Testis (tissue), 2 donors: ENCODE data around the gene DNAJC7.

ENCODE experiments used
- POLR2A ChIP-seq: fragments of 450-650 bp; IDR thresholded peaks from one replicate; pipeline ENCODE4 v1.6.1; 2017; ENCODE audit warnings: antibody characterized with exemption, mild to moderate bottlenecking, moderate library complexity
- TF ChIP-seq, protein P1 (sequence below), 3 experiments: fragments of 450-650 bp in 2 of 3; fragments of 200-600 bp in 1 of 3; sonication (generic) in 1 of 3; IDR thresholded peaks; one replicate each; pipeline ENCODE4 v1.5.1; 2016 to 2019; ENCODE audit warnings: antibody characterized with exemption in 3 of 3, mild to moderate bottlenecking in 2 of 3, moderate library complexity in 1 of 3

DNA sequence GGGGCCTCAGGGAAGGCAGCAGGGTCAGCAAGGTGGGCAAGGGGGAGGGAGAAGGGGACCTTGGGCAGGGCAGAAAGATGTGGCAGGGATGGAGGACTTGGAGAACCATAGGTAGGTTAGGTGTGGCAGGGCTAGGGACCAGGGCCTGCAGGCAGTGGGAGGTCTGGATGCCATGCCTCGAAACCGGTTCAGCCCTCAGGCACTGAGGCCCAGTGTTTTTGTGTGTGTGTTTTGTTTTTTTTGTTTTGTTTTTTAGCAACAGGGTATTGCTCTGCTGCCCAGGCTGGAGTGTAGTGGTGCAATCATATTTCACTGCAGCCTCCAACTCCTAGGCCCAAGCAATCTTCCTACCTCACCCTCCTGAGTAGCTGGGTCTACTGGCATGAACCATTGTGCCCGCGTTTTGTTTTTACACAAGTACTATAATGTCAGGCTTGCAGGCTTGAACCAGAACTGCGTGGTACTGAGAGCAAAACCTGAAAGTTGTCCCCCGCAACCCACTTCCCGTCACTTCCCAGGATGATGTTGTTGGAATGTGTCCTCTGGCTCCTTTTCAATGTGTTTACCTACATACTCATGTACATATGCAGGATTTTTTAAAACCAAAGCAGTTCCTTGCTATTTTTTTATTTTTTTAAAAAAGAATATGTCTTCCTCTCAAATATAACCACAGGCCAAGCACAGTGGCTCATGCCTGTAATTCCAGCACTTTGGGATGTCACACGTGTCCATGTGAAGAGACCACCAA lies 74.4 kb downstream of the DNAJC7 start:
- TF ChIP-seq, protein P1, sequence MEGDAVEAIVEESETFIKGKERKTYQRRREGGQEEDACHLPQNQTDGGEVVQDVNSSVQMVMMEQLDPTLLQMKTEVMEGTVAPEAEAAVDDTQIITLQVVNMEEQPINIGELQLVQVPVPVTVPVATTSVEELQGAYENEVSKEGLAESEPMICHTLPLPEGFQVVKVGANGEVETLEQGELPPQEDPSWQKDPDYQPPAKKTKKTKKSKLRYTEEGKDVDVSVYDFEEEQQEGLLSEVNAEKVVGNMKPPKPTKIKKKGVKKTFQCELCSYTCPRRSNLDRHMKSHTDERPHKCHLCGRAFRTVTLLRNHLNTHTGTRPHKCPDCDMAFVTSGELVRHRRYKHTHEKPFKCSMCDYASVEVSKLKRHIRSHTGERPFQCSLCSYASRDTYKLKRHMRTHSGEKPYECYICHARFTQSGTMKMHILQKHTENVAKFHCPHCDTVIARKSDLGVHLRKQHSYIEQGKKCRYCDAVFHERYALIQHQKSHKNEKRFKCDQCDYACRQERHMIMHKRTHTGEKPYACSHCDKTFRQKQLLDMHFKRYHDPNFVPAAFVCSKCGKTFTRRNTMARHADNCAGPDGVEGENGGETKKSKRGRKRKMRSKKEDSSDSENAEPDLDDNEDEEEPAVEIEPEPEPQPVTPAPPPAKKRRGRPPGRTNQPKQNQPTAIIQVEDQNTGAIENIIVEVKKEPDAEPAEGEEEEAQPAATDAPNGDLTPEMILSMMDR (IDR thresholded peaks at IDR 0.05): no peak
- no peak for TF ChIP-seq POLR2A
